GM23338 (cell line): Measurements from ENCODE around the gene SLC6A19.

Experiments
- CREB1 ChIP-seq: fragments of 250-450 bp; sonication (Bioruptor Pico); IDR thresholded peaks from 2 replicates; pipeline ENCODE4 v1.5.0; 2020; ENCODE audit warnings: low read depth, mild to moderate bottlenecking, moderate library complexity
- CTCF ChIP-seq, 2 experiments: fragments of 200-600 bp in 1 of 2; sonication (generic) in 1 of 2; conservative IDR thresholded peaks; 2 replicates each; pipeline versions ENCODE4 v1.5.1 to v1.6.1; 2016 to 2017; ENCODE audit warnings: antibody characterized with exemption in 2 of 2, low read depth in 2 of 2, mild to moderate bottlenecking in 2 of 2, moderate library complexity in 1 of 2
- EZH2 ChIP-seq: fragments of 200-600 bp; sonication (generic); IDR thresholded peaks from one replicate; pipeline ENCODE4 v1.8.0; 2017; ENCODE audit warnings: antibody characterized with exemption, mild to moderate bottlenecking, low read depth; ENCODE audit not compliant: unreplicated experiment
- EZH2phosphoT487 ChIP-seq: fragments of 200-600 bp; sonication (generic); IDR thresholded peaks from one replicate; pipeline ENCODE4 v1.8.1; 2018; ENCODE audit warnings: antibody characterized with exemption; ENCODE audit not compliant: unreplicated experiment
- JUNB ChIP-seq: IDR thresholded peaks from one replicate; pipeline ENCODE4 v1.6.1; 2016; ENCODE audit warnings: antibody characterized with exemption; ENCODE audit not compliant: unreplicated experiment
- POLR2AphosphoS5 ChIP-seq: IDR thresholded peaks from 2 replicates; pipeline ENCODE4 v1.6.1; 2016; ENCODE audit warnings: antibody characterized with exemption, low read depth
- STAT1 ChIP-seq: IDR thresholded peaks from one replicate; pipeline ENCODE4 v1.6.1; 2016; ENCODE audit warnings: antibody characterized with exemption; ENCODE audit not compliant: unreplicated experiment
- ZNF114 ChIP-seq: fragments of 250-450 bp; sonication (Bioruptor Pico); IDR thresholded peaks from 2 replicates; pipeline ENCODE4 v1.5.0; 2020; ENCODE audit warnings: mild to moderate bottlenecking, moderate library complexity
- ZNF331 ChIP-seq: fragments of 250-450 bp; sonication (Bioruptor Pico); IDR thresholded peaks from 2 replicates; pipeline ENCODE4 v1.5.0; 2020; ENCODE audit warnings: low read depth, mild to moderate bottlenecking, moderate library complexity
- TF ChIP-seq, protein P1 (sequence below): IDR thresholded peaks from 2 replicates; pipeline ENCODE4 v1.6.1; 2016; ENCODE audit warnings: antibody characterized with exemption
- TF ChIP-seq, protein P2 (sequence below): IDR thresholded peaks from one replicate; pipeline ENCODE4 v1.6.1; 2018; ENCODE audit warnings: antibody characterized with exemption; ENCODE audit not compliant: unreplicated experiment

- TF ChIP-seq EZH2 (no peak), CTCF (conservative IDR thresholded peaks at IDR 0.05; ENCODE audit: low read depth in 2 of 2) (no peak), STAT1 (no peak), POLR2AphosphoS5 (no peak), CREB1 (CRISPR knock-in tag) (no peak), JUNB (no peak), EZH2phosphoT487 (no peak), ZNF331 (no peak), ZNF114 (CRISPR knock-in tag) (no peak)
- TF ChIP-seq, protein P1, sequence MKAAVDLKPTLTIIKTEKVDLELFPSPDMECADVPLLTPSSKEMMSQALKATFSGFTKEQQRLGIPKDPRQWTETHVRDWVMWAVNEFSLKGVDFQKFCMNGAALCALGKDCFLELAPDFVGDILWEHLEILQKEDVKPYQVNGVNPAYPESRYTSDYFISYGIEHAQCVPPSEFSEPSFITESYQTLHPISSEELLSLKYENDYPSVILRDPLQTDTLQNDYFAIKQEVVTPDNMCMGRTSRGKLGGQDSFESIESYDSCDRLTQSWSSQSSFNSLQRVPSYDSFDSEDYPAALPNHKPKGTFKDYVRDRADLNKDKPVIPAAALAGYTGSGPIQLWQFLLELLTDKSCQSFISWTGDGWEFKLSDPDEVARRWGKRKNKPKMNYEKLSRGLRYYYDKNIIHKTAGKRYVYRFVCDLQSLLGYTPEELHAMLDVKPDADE, result no peak
- TF ChIP-seq, protein P2, sequence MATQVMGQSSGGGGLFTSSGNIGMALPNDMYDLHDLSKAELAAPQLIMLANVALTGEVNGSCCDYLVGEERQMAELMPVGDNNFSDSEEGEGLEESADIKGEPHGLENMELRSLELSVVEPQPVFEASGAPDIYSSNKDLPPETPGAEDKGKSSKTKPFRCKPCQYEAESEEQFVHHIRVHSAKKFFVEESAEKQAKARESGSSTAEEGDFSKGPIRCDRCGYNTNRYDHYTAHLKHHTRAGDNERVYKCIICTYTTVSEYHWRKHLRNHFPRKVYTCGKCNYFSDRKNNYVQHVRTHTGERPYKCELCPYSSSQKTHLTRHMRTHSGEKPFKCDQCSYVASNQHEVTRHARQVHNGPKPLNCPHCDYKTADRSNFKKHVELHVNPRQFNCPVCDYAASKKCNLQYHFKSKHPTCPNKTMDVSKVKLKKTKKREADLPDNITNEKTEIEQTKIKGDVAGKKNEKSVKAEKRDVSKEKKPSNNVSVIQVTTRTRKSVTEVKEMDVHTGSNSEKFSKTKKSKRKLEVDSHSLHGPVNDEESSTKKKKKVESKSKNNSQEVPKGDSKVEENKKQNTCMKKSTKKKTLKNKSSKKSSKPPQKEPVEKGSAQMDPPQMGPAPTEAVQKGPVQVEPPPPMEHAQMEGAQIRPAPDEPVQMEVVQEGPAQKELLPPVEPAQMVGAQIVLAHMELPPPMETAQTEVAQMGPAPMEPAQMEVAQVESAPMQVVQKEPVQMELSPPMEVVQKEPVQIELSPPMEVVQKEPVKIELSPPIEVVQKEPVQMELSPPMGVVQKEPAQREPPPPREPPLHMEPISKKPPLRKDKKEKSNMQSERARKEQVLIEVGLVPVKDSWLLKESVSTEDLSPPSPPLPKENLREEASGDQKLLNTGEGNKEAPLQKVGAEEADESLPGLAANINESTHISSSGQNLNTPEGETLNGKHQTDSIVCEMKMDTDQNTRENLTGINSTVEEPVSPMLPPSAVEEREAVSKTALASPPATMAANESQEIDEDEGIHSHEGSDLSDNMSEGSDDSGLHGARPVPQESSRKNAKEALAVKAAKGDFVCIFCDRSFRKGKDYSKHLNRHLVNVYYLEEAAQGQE, result no peak
Measured at GRCh38 chr5:1152771-1153282, 48.6 kb upstream of the SLC6A19 start.
